Stimulated activated CD4-positive, alpha-beta T cell treated with anti-CD3 and anti-CD28 coated beads, TNF-alpha, amount 100 ng/mL, for 1 hour (primary cell): Measurements from ENCODE around the gene TMEM52B.
A peak's percentile ranks its signal among the peaks of the same experiment; 100 is the strongest.

Experiments
- DNase-seq, 3 donors: peaks; one replicate each; pipeline ENCODE4 v3.0.0-alpha.2; 2020; ENCODE audit warnings: low read depth in 3 of 3, low spot score in 1 of 3

TMEM52B gene

DNA sequence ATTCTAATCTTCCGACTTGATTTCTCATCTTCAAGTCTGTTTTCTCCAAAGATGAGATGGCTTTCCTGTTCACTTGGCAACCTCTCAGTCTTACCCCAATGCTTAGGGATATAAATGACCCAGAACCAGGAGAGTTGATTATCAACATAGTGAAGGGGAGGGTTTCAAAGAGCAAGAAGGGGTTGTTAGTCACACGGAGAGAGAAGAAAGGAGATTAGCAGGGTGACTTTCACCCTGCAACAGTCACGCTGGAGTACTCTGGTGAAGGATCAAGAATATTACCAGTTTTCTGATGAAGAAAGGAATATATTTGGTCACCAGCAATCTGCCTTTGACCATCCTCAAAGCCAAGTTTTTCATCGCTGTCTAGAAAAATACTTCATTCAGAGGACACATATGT is at the start of gene TMEM52B:
Gene TMEM52B, plus strand, starts transcription at position 212 of the 400 bp plus-strand sequence. CDS start 543 bp downstream, outside the sequence.
- DNase-seq = no peak

- no peak for DNase-seq
Observed at GRCh38 chr12:10130042-10130441, 48.8 kb upstream of the TMEM52B start, which contains the start of gene CLEC7A. TSS of gene CLEC7A (minus strand) at chr12:10130199. CDS start at chr12:10130082, 117 bp downstream.

DNA sequence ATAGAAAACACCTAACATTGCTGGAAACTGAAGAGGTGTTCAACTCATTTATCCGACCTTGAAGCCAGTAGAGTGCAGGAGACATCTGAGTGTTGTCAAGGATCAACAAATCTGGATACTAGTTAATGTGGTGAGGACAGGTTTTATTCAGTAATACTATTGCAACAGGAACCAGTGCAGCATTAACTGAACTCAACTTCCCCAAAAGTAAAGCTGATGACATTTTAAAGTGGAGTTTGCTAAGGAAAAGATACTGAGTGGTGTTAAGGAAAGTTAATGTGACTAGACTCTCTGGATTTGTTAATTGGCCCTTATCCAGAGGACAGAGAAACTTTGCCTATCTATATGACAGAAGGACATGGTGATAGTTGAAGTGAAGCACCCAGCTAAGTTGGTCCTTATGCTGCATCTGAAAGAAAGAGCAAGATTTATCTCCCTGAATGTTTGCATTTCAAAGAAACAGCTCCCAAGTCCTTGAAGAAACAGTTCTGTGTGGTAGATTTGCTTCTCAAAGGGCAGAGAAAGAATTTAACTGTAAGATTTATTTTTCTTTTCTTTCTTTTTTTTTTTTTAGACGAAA is 47.6 kb upstream of the TMEM52B start:
- DNase-seq = no peak

GRCh38 chr12:10132850-10133370 is 45.9 kb upstream of the TMEM52B start:
- no peak for DNase-seq

- no peak for DNase-seq
Observed at GRCh38 chr12:10135126-10135525, 43.7 kb upstream of the TMEM52B start.

GRCh38 chr12:10136637-10137205 is 42.1 kb upstream of the TMEM52B start:
- DNase-seq = no peak

DNA sequence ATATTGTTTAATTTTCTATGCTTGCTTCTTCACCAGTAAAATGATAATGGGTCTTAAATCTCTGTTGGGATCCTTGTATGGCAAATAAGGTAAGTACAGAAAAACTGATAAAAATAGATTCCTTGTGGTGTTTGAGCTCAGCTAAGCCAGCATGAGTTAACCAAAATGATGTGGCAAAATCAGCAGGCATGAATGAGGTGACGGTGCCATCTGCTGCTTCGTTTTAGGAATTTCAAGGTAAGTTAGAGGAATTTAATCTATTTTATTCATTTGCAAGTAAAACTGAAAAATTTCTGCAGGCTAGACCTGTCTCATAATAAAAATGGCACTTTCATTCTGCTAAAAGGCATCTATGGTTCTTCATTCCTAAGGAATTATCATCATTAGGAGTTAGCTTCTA is 38.8 kb upstream of the TMEM52B start:
- DNase-seq = no peak

GRCh38 chr12:10142976-10143589 is 35.7 kb upstream of the TMEM52B start:
- no peak for DNase-seq

DNA sequence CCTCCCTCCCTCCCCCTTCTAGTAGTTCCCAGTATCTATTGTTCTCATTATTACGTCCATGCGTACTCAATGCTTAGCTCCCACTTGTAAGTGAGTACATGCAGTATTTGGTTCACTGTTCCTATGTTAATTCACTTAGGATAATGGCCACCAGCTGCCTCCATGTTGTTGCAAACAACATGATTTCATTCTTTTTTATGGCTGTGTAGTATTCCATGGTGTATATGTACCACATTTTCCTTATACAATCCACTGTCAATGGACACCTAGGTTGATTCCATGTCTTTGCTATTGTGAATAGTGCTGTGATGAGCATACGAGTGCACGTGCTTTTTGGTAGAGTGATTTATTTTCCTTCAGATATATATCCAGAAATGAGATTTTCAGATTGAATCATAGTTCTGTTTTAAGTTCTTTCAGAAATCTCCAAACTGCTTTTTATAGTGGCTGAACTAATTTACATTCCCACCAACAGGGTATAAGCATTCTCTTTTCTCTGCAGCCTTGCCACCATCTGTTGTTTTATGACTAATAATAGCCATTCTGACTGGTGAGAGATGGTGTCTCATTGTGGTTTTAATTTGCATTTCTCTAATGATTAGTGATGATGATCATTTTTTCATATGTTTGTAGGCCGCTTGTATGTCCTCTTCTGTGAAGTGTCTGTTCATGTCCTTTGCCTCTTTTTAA is 31.0 kb upstream of the TMEM52B start:
- no peak for DNase-seq

DNA sequence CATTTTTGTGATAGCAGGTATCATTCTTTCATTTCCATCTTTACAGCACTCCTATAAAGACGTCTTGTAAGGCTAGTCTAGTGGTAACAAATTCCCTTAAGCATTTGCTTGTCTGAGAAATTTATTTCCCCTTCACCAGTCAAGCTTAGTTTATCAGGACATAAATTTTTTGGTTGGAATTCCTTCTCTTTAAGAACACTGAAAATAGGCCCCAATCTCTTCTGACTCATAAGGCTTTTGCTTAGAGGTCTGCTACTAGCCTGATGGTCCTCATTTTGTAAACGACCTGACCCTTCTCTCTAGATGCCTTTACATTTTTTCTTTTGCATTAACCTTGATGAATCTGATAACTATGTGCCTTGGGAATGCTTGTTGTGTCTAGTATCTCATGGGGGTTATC is 27.2 kb upstream of the TMEM52B start:
- no peak for DNase-seq

DNA sequence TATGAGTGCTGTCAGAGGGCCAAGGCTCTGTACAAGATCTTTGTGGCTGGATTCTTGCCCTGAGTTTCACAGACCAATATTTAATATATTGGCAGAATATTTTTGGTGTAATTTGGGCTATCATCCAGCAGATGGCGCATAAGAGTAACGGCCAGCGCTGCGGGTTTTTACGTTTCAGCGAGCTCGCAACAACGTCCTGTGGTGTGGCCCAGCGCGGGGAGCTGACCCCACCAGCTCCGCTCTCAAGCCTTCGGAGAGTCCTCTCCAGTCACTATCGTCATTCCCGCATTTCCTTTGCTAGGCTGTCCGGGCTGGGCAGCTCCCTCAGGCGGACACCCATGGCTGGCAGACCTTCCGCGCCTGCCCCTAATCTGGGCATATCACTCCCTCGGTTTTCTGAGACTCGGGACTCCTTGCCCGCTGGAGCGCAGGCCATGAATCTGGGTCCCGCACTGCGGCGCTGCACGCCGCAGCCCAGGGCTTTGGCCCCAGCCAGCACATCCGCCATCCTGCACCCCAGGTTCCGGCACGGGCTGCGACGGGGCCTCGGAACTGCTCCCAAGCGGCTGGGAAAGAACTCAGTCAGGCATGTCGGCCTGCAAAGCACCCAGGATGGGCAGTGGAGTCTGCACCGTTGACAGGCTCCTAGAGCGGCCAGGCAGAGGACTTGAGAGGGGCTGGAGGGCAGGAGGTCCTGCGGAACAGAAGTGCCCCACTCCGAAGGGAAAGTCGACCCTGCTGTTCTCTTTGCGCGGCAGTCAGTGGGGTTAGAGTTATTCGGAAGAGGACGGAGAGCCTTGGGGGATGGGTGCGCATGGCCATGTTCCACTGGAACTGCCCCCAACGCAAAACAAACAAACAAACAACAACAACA is 25.3 kb upstream of the TMEM52B start:
- peak in 2 of 3 donors; percentile 19 to 34 for DNase-seq

DNA sequence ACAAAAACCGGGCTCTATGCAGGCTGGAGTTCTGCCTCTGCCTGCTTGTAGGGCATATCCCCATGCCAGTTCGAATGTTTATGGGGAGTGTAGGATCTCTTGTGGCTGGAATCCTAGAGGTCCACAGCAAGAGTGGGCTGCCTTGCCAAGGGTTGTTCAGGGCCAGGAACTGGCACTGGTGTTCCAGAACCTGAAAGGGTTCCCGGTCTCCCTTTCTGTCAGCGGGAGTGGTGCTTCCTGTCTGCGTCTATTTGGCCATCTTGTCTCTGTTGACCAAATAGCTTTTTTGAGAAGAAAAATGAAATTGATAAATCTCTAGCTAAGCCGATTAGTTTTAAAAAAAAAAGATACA is 24.7 kb upstream of the TMEM52B start:
- DNase-seq = no peak

GRCh38 chr12:10155966-10156365 is 22.9 kb upstream of the TMEM52B start:
- DNase-seq = no peak

DNA sequence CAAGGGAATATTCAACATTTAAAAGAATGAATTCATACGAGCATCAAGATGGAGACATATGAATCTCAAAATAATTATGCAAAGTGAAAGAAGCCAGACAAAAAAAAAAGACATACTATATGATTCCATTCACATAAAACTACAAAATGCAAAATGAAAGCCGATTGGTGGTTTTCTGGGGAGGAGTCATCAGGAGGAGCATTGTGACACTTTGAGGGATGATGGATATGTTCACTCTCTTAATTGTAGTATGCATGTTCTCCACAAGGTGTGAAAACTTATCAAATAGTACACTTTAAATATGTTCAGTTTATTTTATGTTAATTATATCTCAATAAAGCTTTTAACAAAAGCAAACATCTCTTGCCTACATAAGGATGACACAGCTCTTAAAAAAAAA is 20.4 kb upstream of the TMEM52B start:
- DNase-seq = no peak

DNA sequence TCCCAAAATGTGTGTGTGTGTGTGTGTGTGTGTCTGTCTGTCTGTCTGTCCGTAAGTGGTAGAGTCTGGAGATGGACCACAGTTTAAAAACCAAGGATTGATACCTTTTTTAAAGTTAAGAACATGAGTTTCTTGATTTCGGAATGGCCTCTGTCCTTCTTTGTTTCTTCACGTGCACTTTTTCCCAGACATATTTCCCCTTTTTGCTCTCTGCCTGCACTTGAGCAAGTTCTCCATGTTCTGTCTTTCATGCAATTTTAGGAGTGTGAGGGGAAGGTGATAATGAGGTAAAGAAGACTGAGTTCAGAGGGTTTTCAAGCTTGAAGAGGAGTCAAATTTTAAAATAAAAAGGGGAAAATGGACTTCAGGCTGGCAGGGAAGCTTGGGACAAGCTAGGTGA is 19.6 kb upstream of the TMEM52B start:
- no peak for DNase-seq

- DNase-seq = no peak
Observed at GRCh38 chr12:10160617-10161385, 18.0 kb upstream of the TMEM52B start.

- no peak for DNase-seq
Observed at GRCh38 chr12:10163084-10163483, 15.7 kb upstream of the TMEM52B start.

GRCh38 chr12:10165421-10165820 is 13.4 kb upstream of the TMEM52B start:
- DNase-seq = no peak

- DNase-seq = no peak
Observed at GRCh38 chr12:10167599-10167998, 11.2 kb upstream of the TMEM52B start.

DNA sequence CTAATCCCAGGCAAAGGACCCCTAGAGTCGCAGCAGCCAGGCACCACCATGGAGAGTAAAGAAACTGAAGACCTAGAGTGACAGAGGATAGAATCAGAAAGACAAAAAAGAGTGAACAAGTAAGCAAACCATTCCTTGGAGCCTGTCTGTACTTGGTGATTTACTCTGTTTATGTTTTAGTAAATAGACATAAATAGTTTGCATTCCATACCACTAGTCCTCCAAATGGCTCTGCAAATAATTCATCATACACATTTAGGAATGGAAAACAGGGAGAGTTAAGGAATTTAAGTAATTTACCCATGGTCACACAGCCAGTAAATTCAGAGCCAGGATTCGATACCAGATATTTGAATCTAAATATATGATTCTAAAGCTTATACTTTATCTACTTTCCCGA is 9.7 kb upstream of the TMEM52B start:
- no peak for DNase-seq
